SK-N-SH (cell line): ENCODE results near the gene ROS1. TPM values are rescaled to one million over a fixed set of nuclear protein-coding genes. Genes with fewer than 3 reads are reported as not detected.

ENCODE experiments used
- CTCF ChIA-PET: fragments of 300-600, 350-600 bp; formaldehyde crosslinking; extraction: SDS; loops from one replicate; lab custom pipeline; 2021; lab: Yijun Ruan, JAX
- POLR2A ChIA-PET: fragments of 350-600 bp; sonication (Branson Sonifier 250); formaldehyde crosslinking; extraction: SDS; loops from one replicate; lab custom pipeline; 2020; ENCODE audit warnings: antibody characterized with exemption, inconsistent platforms; lab: Yijun Ruan, JAX
- DNase-seq: peaks from one replicate; pipeline ENCODE4 v3.0.0; 2012
- H2AFZ ChIP-seq: fragments of 200-600 bp; sonication (generic); 2 replicates; pipeline ENCODE4 v1.8.1; 2016; ENCODE audit warnings: antibody characterized with exemption, mild to moderate bottlenecking, low read depth
- H3F3A ChIP-seq: fragments of 200-600 bp; sonication (generic); replicated peaks from 2 replicates; pipeline ENCODE3; 2016; ENCODE audit warnings: antibody characterized with exemption, mild to moderate bottlenecking; ENCODE audit not compliant: insufficient read depth
- H3K27ac ChIP-seq, 2 experiments: fragments of 200-500 bp in 1 of 2; fragments of 200-600 bp in 1 of 2; sonication (Bioruptor generic) in 1 of 2; sonication (generic), shearing (Covaris generic) in 1 of 2; 2 replicates each; pipeline versions ENCODE4 v1.5.1 to v1.6.1; 2014 to 2016; ENCODE audit warnings: low read depth in 2 of 2, inconsistent platforms in 1 of 2, low read length in 1 of 2, mild to moderate bottlenecking in 1 of 2, mixed read lengths in 1 of 2
- H3K27me3 ChIP-seq: fragments of 200-600 bp; sonication (generic), shearing (Covaris generic); 2 replicates; pipeline ENCODE4 v1.6.1; 2016; ENCODE audit warnings: mixed run types; ENCODE audit not compliant: insufficient read depth
- H3K36me3 ChIP-seq, 2 experiments: fragments of 200-500 bp in 1 of 2; fragments of 200-600 bp in 1 of 2; sonication (Bioruptor generic) in 1 of 2; sonication (generic) in 1 of 2; replicated peaks in 1 of 2; 2 replicates each; pipeline versions ENCODE3 to v1.5.1; 2014 to 2016; ENCODE audit warnings: low read length in 1 of 2, mild to moderate bottlenecking in 1 of 2; ENCODE audit not compliant: insufficient read depth in 2 of 2, control insufficient read depth in 1 of 2
- H3K4me1 ChIP-seq, 2 experiments: fragments of 200-500 bp in 1 of 2; fragments of 200-600 bp in 1 of 2; sonication (Bioruptor generic) in 1 of 2; sonication (generic), shearing (Covaris generic) in 1 of 2; 2 replicates each; pipeline versions ENCODE4 v1.5.1 to v1.6.1; 2014 to 2016; ENCODE audit warnings: low read depth in 1 of 2, low read length in 1 of 2, mixed run types in 1 of 2; ENCODE audit not compliant: insufficient read depth in 2 of 2, control insufficient read depth in 1 of 2
- H3K4me2 ChIP-seq: fragments of 200-600 bp; sonication (generic), shearing (Covaris generic); 2 replicates; pipeline ENCODE4 v1.6.1; 2017; ENCODE audit warnings: mixed run types
- H3K4me3 ChIP-seq, 2 experiments: fragments of 200-500 bp in 1 of 2; fragments of 200-600 bp in 1 of 2; sonication (Bioruptor generic) in 1 of 2; sonication (generic), shearing (Covaris generic) in 1 of 2; 2 replicates each; pipeline versions ENCODE4 v1.5.1 to v1.8.1; 2014 to 2016; ENCODE audit warnings: low read depth in 2 of 2, inconsistent platforms in 1 of 2, low read length in 1 of 2, mild to moderate bottlenecking in 1 of 2, mixed read lengths in 1 of 2, moderate library complexity in 1 of 2
- H3K79me2 ChIP-seq: fragments of 200-600 bp; sonication (generic); 2 replicates; pipeline ENCODE4 v1.8.1; 2017; ENCODE audit warnings: mild to moderate bottlenecking; ENCODE audit not compliant: insufficient read depth
- H3K9ac ChIP-seq: fragments of 200-600 bp; sonication (generic); 2 replicates; pipeline ENCODE4 v1.6.1; 2017; ENCODE audit warnings: mixed run types
- H3K9me2 ChIP-seq: fragments of 200-600 bp; sonication (generic); 2 replicates; pipeline ENCODE4 v1.6.1; 2017; ENCODE audit warnings: mixed run types
- H3K9me3 ChIP-seq: fragments of 200-600 bp; sonication (generic); 2 replicates; pipeline ENCODE4 v1.6.1; 2017; ENCODE audit warnings: mixed run types, mild to moderate bottlenecking, moderate library complexity
- H4K20me1 ChIP-seq: fragments of 200-600 bp; sonication (generic); 2 replicates; pipeline ENCODE4 v1.6.1; 2017; ENCODE audit warnings: mild to moderate bottlenecking, mixed run types; ENCODE audit not compliant: insufficient read depth
- CHD2 ChIP-seq: fragments of 150-350 bp; IDR thresholded peaks from 2 replicates; pipeline ENCODE4 v1.6.1; 2018; ENCODE audit warnings: low read length; ENCODE audit not compliant: partially characterized antibody
- CTCF ChIP-seq: fragments of 200-600 bp; sonication (generic); IDR thresholded peaks from 2 replicates; pipeline ENCODE4 v1.6.1; 2017; ENCODE audit warnings: antibody characterized with exemption, mild to moderate bottlenecking, moderate library complexity
- FOSL2 ChIP-seq: IDR thresholded peaks from 2 replicates; pipeline ENCODE4 v1.4.0; 2012; ENCODE audit warnings: low read depth, mild to moderate bottlenecking, moderate library complexity, borderline replicate concordance
- FOXJ3 ChIP-seq: sonication (generic); formaldehyde crosslinking; IDR thresholded peaks from 2 replicates; pipeline ENCODE4 v1.5.1; 2020; ENCODE audit warnings: mild to moderate bottlenecking, missing genetic modification reagents
- FOXM1 ChIP-seq: IDR thresholded peaks from 2 replicates; pipeline ENCODE4 v1.4.0; 2012; ENCODE audit warnings: low read depth, mild to moderate bottlenecking
- GATA2 ChIP-seq: sonication (generic); formaldehyde crosslinking; IDR thresholded peaks from 2 replicates; pipeline ENCODE4 v1.5.0; 2020; ENCODE audit warnings: mild to moderate bottlenecking, missing genetic modification reagents
- IRF3 ChIP-seq: fragments of 150-350 bp; IDR thresholded peaks from 2 replicates; pipeline ENCODE4 v1.6.1; 2016; ENCODE audit warnings: mild to moderate bottlenecking, low read depth, low read length
- MEF2A ChIP-seq: IDR thresholded peaks from 2 replicates; pipeline ENCODE4 v1.4.0; 2012; ENCODE audit warnings: low read depth, borderline replicate concordance
- MXI1 ChIP-seq: IDR thresholded peaks from 2 replicates; pipeline ENCODE4 v1.6.1; 2012; ENCODE audit warnings: mild to moderate bottlenecking, low read depth, low read length, improper control_type of control experiment
- NRF1 ChIP-seq: IDR thresholded peaks from 2 replicates; pipeline ENCODE4 v1.6.1; 2012; ENCODE audit warnings: low read depth, mild to moderate bottlenecking, low read length
- RAD21 ChIP-seq: IDR thresholded peaks from 2 replicates; pipeline ENCODE4 v1.6.1; 2012; ENCODE audit warnings: mild to moderate bottlenecking, low read length
- RCOR1 ChIP-seq: fragments of 150-350 bp; IDR thresholded peaks from 2 replicates; pipeline ENCODE4 v1.6.1; 2017; ENCODE audit warnings: antibody characterized with exemption, low read length
- SMC3 ChIP-seq: IDR thresholded peaks from 2 replicates; pipeline ENCODE4 v1.6.1; 2012; ENCODE audit warnings: low read depth, low read length, improper control_type of control experiment
- TCF12 ChIP-seq: IDR thresholded peaks from 2 replicates; pipeline ENCODE4 v1.4.0; 2012
- TEAD4 ChIP-seq: IDR thresholded peaks from 2 replicates; pipeline ENCODE4 v1.4.0; 2012; ENCODE audit warnings: mild to moderate bottlenecking, borderline replicate concordance; ENCODE audit not compliant: insufficient read depth
- USF1 ChIP-seq: IDR thresholded peaks from 2 replicates; pipeline ENCODE4 v1.4.0; 2012; ENCODE audit warnings: low read depth, borderline replicate concordance
- USF2 ChIP-seq: fragments of 150-350 bp; IDR thresholded peaks from 2 replicates; pipeline ENCODE4 v1.6.1; 2017; ENCODE audit warnings: antibody characterized with exemption, low read length, low read depth, borderline replicate concordance
- WGBS: methylation state at CpG from one replicate; pipeline ENCODE4 v1.1.6; 2017; ENCODE audit warnings: low lambda C conversion rate; 5-methylcytosine and 5-hydroxymethylcytosine counted together
- polyA plus RNA-seq, 3 experiments: library from polyadenylated mRNA; depleted of rRNA; stranded (reverse); fragments of >200 nt; gene quantifications; 2 replicates each; pipeline ENCODE4 v1.2.3, GENCODE V29; 2012
- TF ChIP-seq, protein P1 (sequence below): IDR thresholded peaks from 2 replicates; pipeline ENCODE4 v1.4.0; 2012; ENCODE audit warnings: low read depth
- TF ChIP-seq, protein P2 (sequence below): IDR thresholded peaks from 2 replicates; pipeline ENCODE4; 2012

ROS1 gene
- polyA plus RNA-seq, 1 of the 3 experiments (the other 2 are of a cell fraction) = 1.8 TPM

DNA sequence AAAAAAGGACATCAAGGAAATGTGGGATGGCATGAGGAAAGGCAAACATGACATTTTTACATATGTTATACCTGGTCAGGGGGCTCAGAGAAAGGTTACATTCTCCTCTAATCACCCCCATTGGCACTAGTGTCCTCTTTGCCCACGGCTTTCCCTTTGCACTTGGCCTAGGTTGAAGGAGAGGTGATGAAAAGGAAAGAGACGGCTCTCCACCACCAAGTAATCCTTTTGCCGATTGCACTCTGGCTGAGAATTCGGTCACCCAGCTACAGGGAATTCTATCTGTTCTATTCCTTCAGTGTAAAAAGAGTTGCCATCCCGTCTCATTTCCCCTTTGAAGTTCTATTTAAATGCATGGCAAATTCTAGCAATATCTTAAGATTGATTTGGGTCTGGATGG is 150.0 kb downstream of the ROS1 start:
- no peak overlapping the region for H3K9ac ChIP-seq
- H3K9me3 ChIP-seq = no peaks in the 10 kb centered on the region
- H2AFZ ChIP-seq = no peak overlapping the region
- DNase-seq = no peak
- H3K79me2 ChIP-seq = no peaks in the 10 kb centered on the region
- POLR2A ChIA-PET = no interaction called here
- H3K4me2 ChIP-seq = no peak overlapping the region
- H3K27ac ChIP-seq = no peak overlapping the region
- H3K4me1 ChIP-seq = no peaks in the 10 kb centered on the region
- no peaks in the 10 kb centered on the region for H4K20me1 ChIP-seq
- TF ChIP-seq RCOR1 = no peak
- no peak for TF ChIP-seq CHD2
- TF ChIP-seq MXI1 = no peak
- no peak for TF ChIP-seq FOXJ3 (CRISPR knock-in tag)
- no peak for TF ChIP-seq TCF12
- no peak for TF ChIP-seq MEF2A
- TF ChIP-seq IRF3 = no peak
- TF ChIP-seq, all 33 proteins: peak for 0
- WGBS = 16% methylated on average over 5 of the region's 5 CpGs
- Histone ChIP-seq H3F3A (no peaks in the 10 kb centered on the region), H3K9me2 (no peaks in the 10 kb centered on the region), H3K27me3 (peaks cover 46% of the 10 kb centered on the region; the same call in 1 of the 2 replicates), H3K36me3 (no peaks in the 10 kb centered on the region), H3K4me3 (no peak overlapping the region)
- CTCF ChIA-PET = no interaction called here

DNA sequence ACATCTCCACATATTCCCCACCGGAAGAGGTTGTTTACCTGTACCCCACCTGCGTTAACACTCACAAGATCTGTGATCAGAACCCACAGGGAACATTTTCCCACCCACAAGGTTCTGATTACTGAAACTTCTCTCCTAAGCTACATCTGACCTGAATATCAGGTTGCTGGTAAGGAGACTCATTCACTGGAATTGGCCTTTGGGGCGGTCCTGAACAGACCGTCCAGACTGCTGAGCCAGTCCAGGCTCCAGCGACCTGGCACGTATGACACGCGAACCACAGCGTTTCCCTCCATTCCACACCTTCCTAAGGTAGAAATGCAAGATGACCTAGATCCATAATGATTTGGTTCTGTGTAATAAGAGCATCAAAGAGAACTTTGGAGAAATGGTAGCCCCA is 150.5 kb downstream of the ROS1 start:
- H3K9me2 ChIP-seq = no peaks in the 10 kb centered on the region
- no peaks in the 10 kb centered on the region for H3K79me2 ChIP-seq
- ChIA-PET CTCF (no interaction called here), POLR2A (no interaction called here)
- H3K4me3 ChIP-seq = no peak overlapping the region
- no peak overlapping the region for H3K27ac ChIP-seq
- H3K36me3 ChIP-seq = no peaks in the 10 kb centered on the region
- peaks cover 50% of the 10 kb centered on the region; the same call in 1 of the 2 replicates for H3K27me3 ChIP-seq
- no peaks in the 10 kb centered on the region for H4K20me1 ChIP-seq
- H3K4me1 ChIP-seq = no peaks in the 10 kb centered on the region
- H3K4me2 ChIP-seq = no peak overlapping the region
- H2AFZ ChIP-seq = no peak overlapping the region
- DNase-seq = no peak
- H3K9ac ChIP-seq = no peak overlapping the region
- no peaks in the 10 kb centered on the region for H3K9me3 ChIP-seq
- 15% methylated on average over 9 of the region's 9 CpGs for WGBS
- H3F3A ChIP-seq = no peaks in the 10 kb centered on the region
- no peak for TF ChIP-seq MXI1
- TF ChIP-seq CHD2 = no peak
- no peak for TF ChIP-seq FOXM1
- no peak for TF ChIP-seq USF2
- TF ChIP-seq, protein P1, sequence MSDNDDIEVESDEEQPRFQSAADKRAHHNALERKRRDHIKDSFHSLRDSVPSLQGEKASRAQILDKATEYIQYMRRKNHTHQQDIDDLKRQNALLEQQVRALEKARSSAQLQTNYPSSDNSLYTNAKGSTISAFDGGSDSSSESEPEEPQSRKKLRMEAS = no peak
- no peak for TF ChIP-seq SMC3
- TF ChIP-seq USF1 = no peak
- no peak for TF ChIP-seq GATA2 (CRISPR knock-in tag)
- no peak for TF ChIP-seq TCF12
- TF ChIP-seq CTCF = no peak
- TF ChIP-seq FOXJ3 (CRISPR knock-in tag) = no peak
- TF ChIP-seq FOSL2 = no peak
- TF ChIP-seq IRF3 = no peak
- TF ChIP-seq, protein P2, sequence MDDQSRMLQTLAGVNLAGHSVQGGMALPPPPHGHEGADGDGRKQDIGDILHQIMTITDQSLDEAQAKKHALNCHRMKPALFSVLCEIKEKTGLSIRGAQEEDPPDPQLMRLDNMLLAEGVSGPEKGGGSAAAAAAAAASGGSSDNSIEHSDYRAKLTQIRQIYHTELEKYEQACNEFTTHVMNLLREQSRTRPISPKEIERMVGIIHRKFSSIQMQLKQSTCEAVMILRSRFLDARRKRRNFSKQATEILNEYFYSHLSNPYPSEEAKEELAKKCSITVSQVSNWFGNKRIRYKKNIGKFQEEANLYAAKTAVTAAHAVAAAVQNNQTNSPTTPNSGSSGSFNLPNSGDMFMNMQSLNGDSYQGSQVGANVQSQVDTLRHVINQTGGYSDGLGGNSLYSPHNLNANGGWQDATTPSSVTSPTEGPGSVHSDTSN = no peak
- no peak for TF ChIP-seq RAD21
- no peak for TF ChIP-seq MEF2A
- TF ChIP-seq TEAD4 = no peak
- TF ChIP-seq NRF1 = no peak
